CD4-positive, alpha-beta T cell treated with Interleukin-21 for 1 hour (primary cell): ENCODE data around the gene ZGRF1.
"Not testable (repeated sequence)": the region's sequence is repeated elsewhere in the genome, so short reads cannot be mapped to it uniquely, and the experiment has no call there.

ENCODE experiments used
- DNase-seq: peaks from one replicate; pipeline ENCODE4 v3.0.0-alpha.2; 2020

ZGRF1 gene

GRCh38 chr4:112516066-112516470, 120.6 kb downstream of the ZGRF1 start, which contains the start of gene NEUROG2:
TSS of gene NEUROG2 (minus strand) at chr4:112516180. CDS start at chr4:112515475, 705 bp downstream.
- DNase-seq, result no peak

GRCh38 chr4:112515198-112516065, 121.3 kb downstream of the ZGRF1 start:
- DNase-seq, result peak; percentile 27

GRCh38 chr4:112514647-112515197, 122.0 kb downstream of the ZGRF1 start:
- no peak for DNase-seq

DNA sequence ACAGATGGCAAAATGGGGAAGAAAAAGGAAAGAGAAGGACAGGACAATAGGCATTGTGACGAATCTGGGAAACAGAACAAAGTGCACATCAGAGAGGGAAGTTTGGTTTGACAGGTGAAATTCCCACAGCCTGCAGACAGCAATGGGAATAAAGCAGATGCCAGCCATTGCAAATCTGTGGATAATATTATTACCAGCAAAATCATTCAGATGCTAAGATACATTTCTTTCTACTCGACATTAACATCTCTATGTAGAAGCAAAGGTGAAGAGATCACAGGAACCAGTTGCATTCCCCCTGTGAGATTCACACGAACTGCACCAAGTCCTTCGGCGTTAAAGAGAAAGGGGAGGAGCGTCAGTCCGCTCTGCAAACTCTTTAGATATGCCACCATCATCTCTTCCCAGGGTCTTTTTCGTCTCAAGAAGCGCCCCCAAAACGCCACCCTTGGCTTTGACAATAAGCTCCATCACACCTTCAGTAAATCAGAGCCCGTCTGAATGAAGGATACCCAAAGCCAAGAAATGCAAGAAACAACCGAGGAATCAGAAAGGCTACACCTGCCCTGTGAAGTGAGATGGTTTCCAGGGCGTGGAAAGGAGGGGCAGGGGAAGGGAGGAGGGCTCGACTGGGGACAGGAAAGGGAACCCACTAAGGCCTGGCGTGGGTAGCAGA, 122.6 kb downstream of the ZGRF1 start:
- DNase-seq, result no peak

- no peak for DNase-seq
These were observed 124.9 kb downstream of the ZGRF1 start for GRCh38 chr4:112511803-112512118.

GRCh38 chr4:112511093-112511802, 125.5 kb downstream of the ZGRF1 start:
- no peak for DNase-seq

GRCh38 chr4:112510291-112511092, 126.2 kb downstream of the ZGRF1 start:
- DNase-seq, result no peak

DNA sequence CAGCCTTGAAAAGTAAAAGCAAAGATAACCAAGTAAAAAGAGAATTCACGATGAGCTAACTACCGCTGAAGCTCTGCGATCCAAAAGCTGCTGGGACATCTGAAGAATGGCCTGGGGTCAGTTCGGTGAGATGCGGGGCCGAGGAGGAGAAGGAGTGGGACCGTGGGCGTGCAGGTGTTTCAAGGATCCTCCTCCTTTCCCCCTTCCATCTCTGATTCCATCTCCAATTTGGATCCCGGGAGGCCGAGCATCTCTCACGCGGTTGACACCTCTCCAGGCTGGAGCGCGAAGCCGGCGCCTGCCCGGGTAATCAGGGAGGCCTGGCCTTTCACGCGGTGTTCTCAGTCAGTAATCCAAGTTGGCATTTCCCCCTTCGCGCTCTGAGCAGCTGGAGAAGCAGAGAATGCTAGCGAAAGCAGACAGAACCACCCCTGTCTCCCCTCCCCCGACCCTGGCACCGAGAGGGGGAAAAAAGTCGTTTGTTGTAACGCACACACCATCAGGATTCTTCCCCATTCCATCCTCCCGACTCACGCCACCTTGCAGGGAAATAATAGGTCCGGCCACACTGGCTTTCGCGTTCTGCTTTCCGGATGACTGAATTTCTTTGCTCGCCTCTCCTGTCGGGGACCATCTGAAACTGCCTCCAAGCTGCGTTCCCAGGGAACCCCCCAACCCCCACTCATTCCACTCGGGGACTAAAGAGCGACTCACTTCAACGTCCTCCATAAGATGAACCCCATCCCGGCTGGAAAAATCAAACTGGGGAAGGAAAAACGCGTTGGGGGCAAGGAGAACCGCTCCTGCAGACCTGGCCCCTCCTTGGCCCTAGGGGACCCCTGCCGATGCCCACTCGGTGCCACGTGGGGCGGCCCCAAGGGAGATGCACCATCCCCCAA, 127.2 kb downstream of the ZGRF1 start:
- no peak for DNase-seq

GRCh38 chr4:112508356-112508755, 128.4 kb downstream of the ZGRF1 start:
- DNase-seq, result no peak

DNA sequence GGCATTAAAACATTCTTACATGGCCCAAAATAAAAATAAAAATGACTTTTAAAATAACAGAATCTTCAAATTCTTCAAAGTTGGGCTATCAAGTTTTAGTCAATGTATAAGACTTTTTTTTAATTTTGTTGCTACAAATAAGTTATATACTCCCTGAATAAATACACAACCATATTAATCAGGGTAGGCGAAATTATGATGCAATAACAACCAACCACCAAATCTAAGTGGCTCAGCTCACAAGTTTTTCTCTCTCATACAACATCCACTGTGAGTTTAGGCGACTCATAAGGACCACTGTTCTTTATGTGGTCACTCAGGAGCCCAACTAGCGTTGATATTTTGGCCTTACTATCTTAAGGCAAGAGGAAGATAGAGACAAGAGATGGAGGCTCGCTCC, 131.9 kb downstream of the ZGRF1 start:
- DNase-seq, result no peak

DNA sequence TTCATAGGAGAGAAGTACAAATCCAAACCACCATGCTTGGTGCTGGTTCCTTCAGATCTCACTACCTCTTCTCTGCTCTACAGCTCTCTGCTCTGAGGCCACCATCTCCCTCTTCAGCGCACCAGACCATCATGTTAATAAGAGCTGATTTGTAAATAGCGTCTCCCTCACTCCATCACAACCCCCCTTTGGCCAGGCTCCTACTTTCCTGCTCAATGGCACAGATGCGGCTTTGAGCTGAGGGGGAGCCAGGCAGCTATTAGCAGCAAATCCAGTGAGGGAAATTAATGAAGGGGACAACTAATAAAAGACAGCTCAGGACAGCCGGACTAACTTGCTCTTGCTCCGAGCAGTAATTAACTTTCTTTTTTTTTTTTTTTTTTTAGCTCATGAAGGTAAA, 133.8 kb downstream of the ZGRF1 start:
- no peak for DNase-seq

- DNase-seq, result no peak
These were observed 144.4 kb downstream of the ZGRF1 start for GRCh38 chr4:112492321-112492720.

DNA sequence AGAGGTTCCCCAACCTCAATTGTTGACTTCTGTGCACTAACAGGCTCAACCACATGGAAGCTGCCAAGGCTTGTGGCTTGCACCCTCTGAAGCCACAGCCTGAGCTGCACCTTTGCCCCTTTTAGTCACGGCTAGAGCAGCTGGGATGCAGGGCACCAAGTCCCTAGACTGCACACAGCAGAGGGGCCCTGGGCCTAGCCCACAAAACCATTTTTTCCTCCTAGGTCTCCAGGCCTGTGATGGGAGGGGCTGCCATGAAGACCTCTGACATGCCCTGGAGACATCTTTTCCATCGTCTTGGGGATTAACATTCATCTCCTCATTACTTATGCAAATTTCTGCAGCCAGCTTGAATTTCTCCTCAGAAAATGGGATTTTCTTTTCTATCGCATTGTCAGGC, 145.9 kb downstream of the ZGRF1 start:
- DNase-seq, result not testable (repeated sequence)
